ENCODE measurements around the gene LIN54.
A peak's percentile ranks its signal among the peaks of the same experiment; 100 is the strongest.
"Not testable (repeated sequence)": the region's sequence is repeated elsewhere in the genome, so short reads cannot be mapped to it uniquely, and the experiment has no call there.

The LIN54 gene

GRCh38 chr4:83010522-83011318 lies at the start of gene LIN54:
TSS of gene LIN54 (minus strand) at chr4:83010823. CDS start at chr4:82984844, 25,979 bp downstream.
- Histone ChIP-seq H3K27me3 (ENCODE audit: low read depth) (no peaks in the 10 kb centered on the region), H3K9me3 (no peaks in the 10 kb centered on the region), H3K36me3 (replicated peaks) (0 out of 2 replicates have a peak, but pooled peaks cover 3% of the 10 kb centered on the region), H3K4me3 (peak within 1 kb of the TSS; percentile 76), H3K4me1 (peaks cover 21% of the 10 kb centered on the region)
- in situ Hi-C loops (cut with MboI; ENCODE audit: low sequenced_read_pairs), result loop anchor here (10.0 kb wide), 1 partner anchor 116 kb away; the partner anchor contains the start of gene SEC31A
- DNase-seq (ENCODE audit: low spot score in 2 of 2), result peak; percentile 37 to 82

GRCh38 chr4:83054928-83055327 lies 44.3 kb upstream of the LIN54 start:
- H3K36me3 ChIP-seq (replicated peaks), result peaks cover 10% of the 10 kb centered on the region; the same call in 1 of the 2 replicates
- in situ Hi-C loops (cut with MboI; ENCODE audit: low sequenced_read_pairs), result no loop called here

GRCh38 chr4:83048781-83049180 lies 38.2 kb upstream of the LIN54 start:
- H3K36me3 ChIP-seq (replicated peaks); DNase-seq (ENCODE audit: low spot score in 2 of 2); in situ Hi-C loops (cut with MboI; ENCODE audit: low sequenced_read_pairs): not testable (repeated sequence)

More at GRCh38 chr4:83054928-83055327, 44.3 kb upstream of the LIN54 start:
- H3K4me3 ChIP-seq, result no peak overlapping the region
- DNase-seq (ENCODE audit: low spot score in 2 of 2), result no peak
- peaks cover 4% of the 10 kb centered on the region; the same call in 1 of the 2 replicates for H3K4me1 ChIP-seq
- H3K9me3 ChIP-seq, result no peaks in the 10 kb centered on the region
- H3K27me3 ChIP-seq (ENCODE audit: low read depth), result no peaks in the 10 kb centered on the region

GRCh38 chr4:83046693-83047473 lies 36.3 kb upstream of the LIN54 start:
- H3K9me3 ChIP-seq, result no peaks in the 10 kb centered on the region
- no peak overlapping the region for H3K4me3 ChIP-seq
- no peak for DNase-seq (ENCODE audit: low spot score in 2 of 2)
- no peaks in the 10 kb centered on the region for H3K27me3 ChIP-seq (ENCODE audit: low read depth)
- no peaks in the 10 kb centered on the region; the same call in 1 of the 2 replicates for H3K4me1 ChIP-seq
- in situ Hi-C loops (cut with MboI; ENCODE audit: low sequenced_read_pairs), result no loop called here
- H3K36me3 ChIP-seq (replicated peaks), result no peaks in the 10 kb centered on the region; the same call in 1 of the 2 replicates

More at GRCh38 chr4:83048781-83049180, 38.2 kb upstream of the LIN54 start:
- not testable (repeated sequence) for H3K4me1 ChIP-seq; H3K27me3 ChIP-seq (ENCODE audit: low read depth); H3K4me3 ChIP-seq; H3K9me3 ChIP-seq

GRCh38 chr4:83043801-83044407 lies 33.3 kb upstream of the LIN54 start:
- Histone ChIP-seq H3K4me3 (no peak overlapping the region), H3K36me3 (replicated peaks) (no peaks in the 10 kb centered on the region), H3K27me3 (ENCODE audit: low read depth) (no peaks in the 10 kb centered on the region), H3K4me1 (no peaks in the 10 kb centered on the region; the same call in 1 of the 2 replicates), H3K9me3 (no peaks in the 10 kb centered on the region)
- no peak for DNase-seq (ENCODE audit: low spot score in 2 of 2)
- in situ Hi-C loops (cut with MboI; ENCODE audit: low sequenced_read_pairs), result no loop called here

GRCh38 chr4:83043157-83043556 lies 32.5 kb upstream of the LIN54 start:
- H3K36me3 ChIP-seq (replicated peaks); H3K4me1 ChIP-seq; H3K27me3 ChIP-seq (ENCODE audit: low read depth); H3K4me3 ChIP-seq; DNase-seq (ENCODE audit: low spot score in 2 of 2); in situ Hi-C loops (cut with MboI; ENCODE audit: low sequenced_read_pairs); H3K9me3 ChIP-seq: not testable (repeated sequence)

- no peak overlapping the region for H3K4me3 ChIP-seq
- in situ Hi-C loops (cut with MboI; ENCODE audit: low sequenced_read_pairs), result no loop called here
- no peaks in the 10 kb centered on the region for H3K27me3 ChIP-seq (ENCODE audit: low read depth)
- DNase-seq (ENCODE audit: low spot score in 2 of 2), result no peak
- no peaks in the 10 kb centered on the region for H3K9me3 ChIP-seq
- H3K36me3 ChIP-seq (replicated peaks), result no peaks in the 10 kb centered on the region
- peaks cover 21% of the 10 kb centered on the region for H3K4me1 ChIP-seq
Measured at GRCh38 chr4:83040269-83040668, 29.6 kb upstream of the LIN54 start.

GRCh38 chr4:83036991-83037665 lies 26.5 kb upstream of the LIN54 start:
- H3K4me1 ChIP-seq, result peaks cover 21% of the 10 kb centered on the region
- no peak overlapping the region; the same call in 1 of the 2 replicates for H3K4me3 ChIP-seq
- in situ Hi-C loops (cut with MboI; ENCODE audit: low sequenced_read_pairs), result no loop called here
- H3K9me3 ChIP-seq, result no peaks in the 10 kb centered on the region
- H3K27me3 ChIP-seq (ENCODE audit: low read depth), result no peaks in the 10 kb centered on the region
- DNase-seq (ENCODE audit: low spot score in 2 of 2), result no peak
- H3K36me3 ChIP-seq (replicated peaks), result no peaks in the 10 kb centered on the region

GRCh38 chr4:83034630-83035494 lies 24.2 kb upstream of the LIN54 start, which contains the start of gene COPS4:
TSS of gene COPS4 (plus strand) at chr4:83035183. CDS start at chr4:83035225, 42 bp downstream.
- DNase-seq (ENCODE audit: low spot score in 2 of 2), result peak; percentile 98 to 100
- Histone ChIP-seq H3K36me3 (replicated peaks) (no peaks in the 10 kb centered on the region), H3K9me3 (no peaks in the 10 kb centered on the region), H3K4me3 (peak within 1 kb of the TSS; percentile 72), H3K27me3 (ENCODE audit: low read depth) (no peaks in the 10 kb centered on the region), H3K4me1 (peaks cover 21% of the 10 kb centered on the region)
- in situ Hi-C loops (cut with MboI; ENCODE audit: low sequenced_read_pairs), result no loop called here

GRCh38 chr4:83029688-83030087 lies 19.1 kb upstream of the LIN54 start:
- Histone ChIP-seq H3K9me3 (peaks cover 3% of the 10 kb centered on the region; the same call in 1 of the 2 replicates), H3K4me3 (no peak overlapping the region), H3K4me1 (no peaks in the 10 kb centered on the region), H3K27me3 (ENCODE audit: low read depth) (no peaks in the 10 kb centered on the region), H3K36me3 (replicated peaks) (no peaks in the 10 kb centered on the region)
- no peak for DNase-seq (ENCODE audit: low spot score in 2 of 2)
- in situ Hi-C loops (cut with MboI; ENCODE audit: low sequenced_read_pairs), result no loop called here

- Histone ChIP-seq H3K9me3 (peaks cover 3% of the 10 kb centered on the region; the same call in 1 of the 2 replicates), H3K27me3 (ENCODE audit: low read depth) (no peaks in the 10 kb centered on the region), H3K4me3 (no peak overlapping the region), H3K36me3 (replicated peaks) (no peaks in the 10 kb centered on the region), H3K4me1 (no peaks in the 10 kb centered on the region)
- no peak for DNase-seq (ENCODE audit: low spot score in 2 of 2)
- in situ Hi-C loops (cut with MboI; ENCODE audit: low sequenced_read_pairs), result no loop called here
Measured at GRCh38 chr4:83028976-83029375, 18.4 kb upstream of the LIN54 start.

GRCh38 chr4:83025563-83025962 lies 14.9 kb upstream of the LIN54 start:
- DNase-seq (ENCODE audit: low spot score in 2 of 2), result no peak
- H3K4me3 ChIP-seq, result no peak overlapping the region
- peaks cover 3% of the 10 kb centered on the region; the same call in 1 of the 2 replicates for H3K9me3 ChIP-seq
- no peaks in the 10 kb centered on the region for H3K27me3 ChIP-seq (ENCODE audit: low read depth)
- in situ Hi-C loops (cut with MboI; ENCODE audit: low sequenced_read_pairs), result no loop called here
- no peaks in the 10 kb centered on the region for H3K4me1 ChIP-seq
- no peaks in the 10 kb centered on the region for H3K36me3 ChIP-seq (replicated peaks)
